Measurements from ENCODE around the gene RSBN1.
"Not testable (repeated sequence)": the region's sequence is repeated elsewhere in the genome, so short reads cannot be mapped to it uniquely, and the experiment has no call there.

Gene RSBN1

GRCh38 chr1:113780374-113781146 is 31.7 kb downstream of the RSBN1 start:
- peak; percentile 29 for DNase-seq

- no peak for DNase-seq
These were observed 32.7 kb downstream of the RSBN1 start for GRCh38 chr1:113779542-113779941.

GRCh38 chr1:113777561-113777960 is 34.7 kb downstream of the RSBN1 start:
- DNase-seq, result no peak

- no peak for DNase-seq
These were observed 42.2 kb downstream of the RSBN1 start for GRCh38 chr1:113770031-113770430.

- DNase-seq, result no peak
These were observed 42.7 kb downstream of the RSBN1 start for GRCh38 chr1:113769601-113769970.

GRCh38 chr1:113768916-113769600 is 43.2 kb downstream of the RSBN1 start:
- peak; percentile 11 for DNase-seq

- no peak for DNase-seq
These were observed 46.7 kb downstream of the RSBN1 start for GRCh38 chr1:113765306-113766230.

GRCh38 chr1:113763661-113764060 is 48.6 kb downstream of the RSBN1 start:
- no peak for DNase-seq

- no peak for DNase-seq
These were observed 50.3 kb downstream of the RSBN1 start for GRCh38 chr1:113761937-113762336.

- no peak for DNase-seq
These were observed 51.9 kb downstream of the RSBN1 start for GRCh38 chr1:113760102-113761080.

GRCh38 chr1:113759333-113760101 is 52.8 kb downstream of the RSBN1 start, which contains the start of gene PHTF1:
Gene PHTF1, minus strand, starts transcription at chr1:113759486. Its CDS starts 783 bp downstream, at chr1:113758703.
- peak; percentile 81 for DNase-seq

- DNase-seq, result peak; percentile 42
These were observed 53.5 kb downstream of the RSBN1 start for GRCh38 chr1:113758631-113759332.

- DNase-seq, result no peak
These were observed 55.8 kb downstream of the RSBN1 start for GRCh38 chr1:113756461-113756860.

- not testable (repeated sequence) for DNase-seq
These were observed 58.9 kb downstream of the RSBN1 start for GRCh38 chr1:113753333-113753732.

GRCh38 chr1:113751516-113751915 is 60.8 kb downstream of the RSBN1 start:
- no peak for DNase-seq

- no peak for DNase-seq
These were observed 61.2 kb downstream of the RSBN1 start for GRCh38 chr1:113751114-113751513.

GRCh38 chr1:113749402-113749801 is 62.9 kb downstream of the RSBN1 start:
- DNase-seq, result no peak

GRCh38 chr1:113747376-113747775 is 64.9 kb downstream of the RSBN1 start:
- DNase-seq, result no peak

- no peak for DNase-seq
These were observed 66.9 kb downstream of the RSBN1 start for GRCh38 chr1:113745425-113745824.

GRCh38 chr1:113744114-113744513 is 68.2 kb downstream of the RSBN1 start:
- no peak for DNase-seq

GRCh38 chr1:113742515-113742914 is 69.8 kb downstream of the RSBN1 start:
- DNase-seq, result no peak

All from GF-D8 (cell line).